Adrenal gland (tissue), 5 donors: ENCODE results near the gene CD22.
"Not testable (repeated sequence)": the region's sequence is repeated elsewhere in the genome, so short reads cannot be mapped to it uniquely, and the experiment has no call there.

Source experiments
- CTCF ChIP-seq, 6 experiments: fragments of 450-650 bp in 4 of 6; fragments of 200-600 bp in 2 of 6; sonication (generic) in 1 of 6; IDR thresholded peaks; 1 replicate in 5 of 6; 2 replicates in 1 of 6; pipeline versions ENCODE4 v1.5.1 to v1.8.0; 2016 to 2021; ENCODE audit warnings: antibody characterized with exemption in 6 of 6, mild to moderate bottlenecking in 2 of 6, moderate library complexity in 1 of 6
- POLR2A ChIP-seq, 2 donors: fragments of 450-650 bp; IDR thresholded peaks; one replicate each; pipeline ENCODE4 v1.6.1; 2017; ENCODE audit warnings: antibody characterized with exemption in 2 of 2, mild to moderate bottlenecking in 2 of 2, moderate library complexity in 1 of 2
- donor health status: DM: no; HTN: no; CAD: no.

- not testable (repeated sequence) for TF ChIP-seq CTCF, POLR2A (IDR thresholded peaks at IDR 0.05)
Measured at GRCh38 chr19:35360081-35360480, 31.1 kb downstream of the CD22 start.
